Posterior vena cava (tissue), 2 donors: Measurements from ENCODE around the gene SLC2A13. TPM values are rescaled to one million over a fixed set of nuclear protein-coding genes. Genes with fewer than 3 reads are reported as not detected.

Experiments
- DNase-seq: peaks from one replicate; pipeline ENCODE4 v3.0.0-alpha.2; 2020; ENCODE audit warnings: low spot score
- intact Hi-C, 2 donors: fragments of 100-400 bp; cut with DNase I; formaldehyde crosslinking; loops; one replicate each; pipeline versions ENCODE4 v1.14.1 to v1.14.2; 2022 to 2023
- long read RNA-seq, 2 donors: library from polyadenylated mRNA; unstranded; transcript quantifications; one replicate each; pipeline ENCODE4 v2.0.0, GENCODE V29; 2020 to 2021
- total RNA-seq, 2 donors: library from RNA; stranded (reverse); fragmentation: NEBNext Ultra II Directional; extraction: Animal tissue kit (Norgen Biotek cat#: 25700); gene quantifications; one replicate each; pipeline ENCODE4 v1.2.1, GENCODE V29; 2021
- donor health status: DM: yes; HTN: yes; CAD: no.
- donor health status: DM: yes; HTN: yes; CAD: no.

SLC2A13 gene
- total RNA-seq: 10 to 100 TPM; 11.0 to 14.1 TPM
- long read RNA-seq, donor 1, partial matches to known transcripts: 2 of 5 reads
- long read RNA-seq, donor 1, other reads (novel, unspliced or antisense): 3 of 5 reads
- long read RNA-seq, donor 2, full-length matches to known transcripts: 1 of 2 reads
- long read RNA-seq, donor 2, partial matches to known transcripts: 1 of 2 reads
- long read RNA-seq, donor 2, other reads (novel, unspliced or antisense): 0 of 2 reads

DNA sequence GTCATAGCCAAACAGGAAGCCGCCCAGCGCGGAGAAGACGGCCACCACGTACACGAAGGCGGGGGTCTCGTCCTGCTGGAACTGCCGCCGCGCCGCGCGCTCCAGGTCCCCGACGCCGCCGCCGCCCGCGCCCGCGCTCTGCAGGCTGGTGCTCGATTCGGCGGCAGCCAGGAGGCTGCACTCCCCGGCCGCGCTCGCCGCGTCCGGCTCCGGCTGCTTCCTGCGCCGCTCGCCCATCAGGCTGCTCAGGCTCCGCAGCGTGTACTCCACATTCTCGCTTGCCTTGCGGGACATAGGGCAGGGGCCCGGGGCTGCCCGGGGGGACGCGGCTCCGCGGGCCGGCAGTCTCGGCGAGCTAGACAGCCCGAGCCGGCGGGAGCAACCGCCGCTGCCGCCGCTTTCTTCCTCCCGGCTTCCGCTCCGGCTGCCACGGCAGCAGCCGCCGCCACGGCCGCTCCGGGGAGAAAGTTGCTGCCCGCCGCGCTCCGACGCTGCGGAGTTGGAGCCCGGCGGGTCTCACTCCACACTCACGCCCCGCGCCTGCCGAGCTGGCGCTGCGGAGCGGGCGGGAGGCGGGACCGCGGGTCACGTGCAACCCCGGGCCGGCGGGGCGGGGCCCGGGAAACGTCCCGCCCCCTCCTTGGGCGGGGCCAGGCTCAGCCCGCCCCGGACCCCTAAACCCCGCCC, at the start of gene SLC2A13:
Gene SLC2A13 (minus strand): TSS at position 567 of the 687 bp plus-strand sequence. CDS start 273 bp downstream, at position 294.
- intact Hi-C loops: loop anchor here (5.0 kb wide), 1 partner anchor 93 kb away; no protein-coding TSS in a partner anchor

DNA sequence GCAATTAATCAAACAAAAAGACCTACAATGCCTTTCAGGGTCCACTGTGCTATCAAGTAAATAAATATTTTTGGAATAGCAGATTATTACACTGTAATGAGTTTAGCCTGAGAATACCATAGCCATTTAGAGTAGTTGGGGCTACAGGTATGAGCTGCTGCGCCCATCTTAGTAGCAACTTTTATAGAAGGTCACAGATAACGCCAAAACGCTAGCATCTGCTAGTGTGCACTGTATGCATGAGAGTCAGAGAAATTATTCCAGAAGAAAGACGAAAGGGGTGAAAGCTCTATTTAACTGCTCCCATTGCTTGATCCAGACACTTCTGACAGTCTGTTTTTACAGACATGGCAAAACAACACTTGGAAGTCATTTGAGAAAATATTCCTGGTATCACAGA, 48.5 kb upstream of the SLC2A13 start:
- no peak for DNase-seq
- intact Hi-C loops: no loop called here

More for the DNA sequence above, at the start of gene SLC2A13:
- peak; percentile 92 for DNase-seq

DNA sequence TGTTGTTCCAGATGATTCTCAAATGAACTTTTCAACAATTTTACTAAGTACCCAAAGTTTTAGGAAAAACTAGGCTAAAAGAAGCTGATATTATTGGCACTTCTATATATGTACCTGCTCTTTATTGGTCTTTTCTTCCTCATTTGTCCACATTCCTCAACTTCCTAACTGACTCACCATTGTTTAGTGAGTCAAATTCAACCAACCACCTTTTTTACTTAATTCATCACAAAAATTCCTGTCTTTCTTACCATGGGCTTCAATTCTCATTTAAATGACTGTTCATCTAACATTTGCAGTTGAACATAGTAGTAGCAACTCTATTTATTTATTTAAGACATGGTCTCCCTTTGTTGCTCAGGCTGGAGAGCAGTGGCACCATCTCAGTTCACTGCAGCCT, 47.6 kb upstream of the SLC2A13 start:
- DNase-seq: no peak
- intact Hi-C loops: no loop called here

DNA sequence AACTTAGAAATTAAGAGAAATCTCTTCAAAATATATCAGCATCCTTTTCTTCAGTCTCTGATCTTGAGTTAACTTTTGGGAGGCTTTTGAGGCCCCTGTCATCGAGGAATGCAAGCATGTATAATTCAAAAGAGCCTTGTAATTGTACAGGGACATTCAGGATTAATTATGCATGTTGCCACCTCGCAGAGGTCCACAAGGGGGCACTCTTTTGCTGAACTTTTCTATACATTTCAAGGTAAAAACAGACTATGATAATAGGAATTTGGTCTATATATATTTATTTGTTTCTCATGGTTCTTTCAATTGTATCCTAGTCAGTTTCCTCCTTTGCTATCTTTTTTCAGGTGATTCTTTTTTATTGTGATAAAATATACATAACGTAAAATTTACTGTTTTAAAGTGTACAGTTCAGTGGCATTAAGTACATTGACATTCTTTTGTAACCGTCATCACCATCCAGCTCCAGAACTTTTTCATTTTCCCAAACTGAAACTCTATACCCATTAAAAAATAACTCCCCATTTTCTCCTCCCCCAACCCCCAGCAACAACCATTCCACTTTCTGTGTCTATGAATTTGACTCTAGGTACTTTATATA, 47.0 kb upstream of the SLC2A13 start:
- intact Hi-C loops: no loop called here
- peak; percentile 79 for DNase-seq

DNA sequence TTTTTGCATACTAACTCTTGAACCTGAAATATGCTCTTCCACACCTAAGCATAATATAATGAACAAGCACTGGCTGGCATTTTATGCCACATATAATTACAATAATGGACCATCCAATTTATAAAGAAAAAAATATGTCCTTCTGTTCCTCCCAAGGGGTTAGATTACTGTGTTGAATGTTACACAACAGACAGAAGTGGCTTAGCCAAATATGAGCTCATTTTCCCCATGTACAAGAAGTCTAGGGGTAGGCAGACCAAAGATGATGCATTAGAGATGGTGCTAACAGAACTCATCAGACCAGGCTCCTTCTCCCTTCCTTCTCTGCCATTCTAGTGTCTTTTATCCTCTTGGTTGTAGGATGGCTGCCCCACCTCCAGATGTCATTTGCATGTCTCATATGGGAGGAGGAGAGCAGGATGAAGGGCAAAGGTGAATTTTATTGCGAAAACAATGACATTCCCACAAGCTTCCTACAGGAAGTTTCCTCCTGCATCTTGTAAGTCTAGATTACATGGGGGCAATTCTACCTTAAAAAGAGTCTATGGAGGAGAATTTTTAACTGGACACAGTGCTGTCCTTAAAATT, 43.9 kb upstream of the SLC2A13 start:
- no peak for DNase-seq
- intact Hi-C loops: no loop called here

DNA sequence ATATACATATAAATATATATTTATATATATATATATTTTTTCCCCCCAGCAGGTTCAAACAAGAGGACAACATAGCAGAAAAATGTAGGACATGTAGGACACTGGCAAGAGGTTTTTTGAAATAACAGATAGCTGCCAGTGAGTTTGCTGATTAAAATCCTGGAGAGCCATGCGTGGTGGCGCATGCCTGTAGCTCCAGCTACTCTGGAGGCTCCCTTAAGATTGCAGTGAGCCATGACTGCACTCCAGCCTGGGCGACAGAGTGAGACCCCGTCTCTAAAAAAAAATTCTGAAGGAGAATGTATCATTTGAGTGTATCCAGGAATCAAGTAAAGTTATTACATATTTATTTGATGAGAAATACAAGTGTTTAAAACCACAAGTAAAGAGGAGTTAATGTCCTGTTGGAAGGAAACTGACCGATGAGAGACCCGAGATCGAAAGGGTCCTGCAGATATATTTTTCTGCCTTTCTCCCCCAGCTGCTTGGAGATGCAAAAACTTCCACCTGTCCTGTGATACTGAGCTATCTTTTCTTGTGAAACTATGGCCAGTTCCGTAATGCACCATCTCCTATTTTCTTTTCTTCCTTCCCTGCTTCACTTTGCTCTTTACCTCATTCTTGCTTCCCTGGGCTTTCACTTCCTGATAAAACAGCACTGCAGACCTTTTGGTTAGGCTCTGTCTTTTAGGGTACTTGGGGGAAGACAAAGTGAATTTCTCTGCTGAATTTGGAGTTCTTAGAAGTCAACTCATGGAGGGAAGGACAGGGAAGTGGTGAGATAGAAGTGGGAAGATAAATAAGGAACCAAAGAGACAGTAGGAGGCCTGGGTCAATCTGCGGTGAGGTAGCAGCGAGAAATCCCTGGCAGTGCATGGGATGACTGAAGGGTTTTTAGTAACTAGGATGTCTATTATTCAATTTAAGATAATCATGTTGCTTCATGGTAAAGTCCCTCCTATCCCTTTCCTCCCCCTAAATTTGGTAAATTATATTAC, 41.2 kb upstream of the SLC2A13 start:
- intact Hi-C loops: no loop called here
- no peak for DNase-seq

DNA sequence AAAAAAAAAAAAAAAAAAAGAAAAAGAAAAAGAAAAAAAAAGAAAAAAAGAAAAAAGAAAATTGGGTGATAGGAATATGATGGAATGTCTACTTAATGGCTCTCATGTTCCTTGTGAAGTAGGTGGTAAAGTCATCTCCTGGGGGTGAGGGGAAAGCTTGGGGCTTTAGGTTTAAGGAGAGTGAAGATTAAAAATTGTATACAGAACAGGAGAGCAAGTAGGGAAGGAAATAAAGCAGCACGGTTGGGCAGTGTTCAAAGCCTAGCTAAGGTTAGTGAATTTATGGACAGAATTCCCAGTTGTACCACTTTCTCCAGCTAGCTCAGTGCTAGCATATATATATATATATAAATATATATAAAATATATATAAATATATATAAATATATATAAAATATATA, 40.0 kb upstream of the SLC2A13 start:
- intact Hi-C loops: no loop called here
- DNase-seq: no peak

DNA sequence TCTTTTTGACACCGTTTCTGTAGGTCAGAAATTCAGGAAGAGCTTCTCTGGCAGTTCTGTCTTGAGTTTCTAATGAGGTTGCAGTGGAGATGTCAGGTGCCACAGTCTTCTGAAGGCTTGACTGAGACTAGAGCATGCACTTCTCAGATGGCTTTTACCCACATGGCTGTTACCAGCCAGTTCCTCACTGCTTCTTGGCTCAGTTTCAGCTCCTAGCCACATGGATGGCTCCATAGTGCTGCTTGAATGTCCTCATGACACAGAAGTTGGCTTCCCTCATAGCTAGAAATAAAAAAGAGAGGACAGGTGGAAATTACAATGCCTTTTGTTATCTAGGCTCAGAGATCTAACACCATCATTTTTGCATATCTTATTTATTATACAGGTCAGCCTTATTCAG, 38.1 kb upstream of the SLC2A13 start:
- no peak for DNase-seq
- intact Hi-C loops: no loop called here

DNA sequence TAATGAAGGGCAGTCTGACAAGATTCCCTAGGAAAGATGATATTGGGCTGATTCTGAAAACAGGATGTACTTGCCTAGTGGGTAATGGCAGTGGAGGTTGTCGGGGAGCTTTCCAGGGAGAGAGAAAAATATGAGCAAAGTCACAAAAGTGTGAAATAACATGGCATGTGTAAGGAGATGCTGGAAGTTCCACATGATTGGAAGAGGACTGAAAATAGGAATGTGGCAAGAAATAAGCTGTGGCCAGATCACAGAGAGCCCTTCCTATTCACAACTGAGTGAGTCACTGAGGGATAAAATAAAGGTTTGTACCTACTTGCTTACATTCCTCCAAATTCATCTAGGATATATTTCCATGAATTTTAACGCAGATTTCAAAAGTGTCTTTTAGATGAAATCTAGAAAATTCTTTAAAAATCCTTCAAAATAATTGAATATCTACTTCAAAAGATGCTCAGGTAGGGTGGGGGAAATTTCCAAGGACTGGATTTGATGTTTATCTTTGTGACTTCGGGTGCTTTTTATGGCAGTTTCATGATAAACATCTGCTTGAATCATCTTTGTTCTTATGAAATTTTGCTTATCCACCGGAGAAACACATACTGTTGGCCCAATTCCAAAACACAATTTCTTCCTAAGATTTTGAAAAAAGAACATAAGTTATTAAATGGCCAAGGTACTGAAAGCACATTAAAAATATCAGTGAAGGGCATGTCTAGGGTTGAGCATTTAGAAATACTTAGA, 36.3 kb upstream of the SLC2A13 start:
- intact Hi-C loops: no loop called here
- DNase-seq: no peak

DNA sequence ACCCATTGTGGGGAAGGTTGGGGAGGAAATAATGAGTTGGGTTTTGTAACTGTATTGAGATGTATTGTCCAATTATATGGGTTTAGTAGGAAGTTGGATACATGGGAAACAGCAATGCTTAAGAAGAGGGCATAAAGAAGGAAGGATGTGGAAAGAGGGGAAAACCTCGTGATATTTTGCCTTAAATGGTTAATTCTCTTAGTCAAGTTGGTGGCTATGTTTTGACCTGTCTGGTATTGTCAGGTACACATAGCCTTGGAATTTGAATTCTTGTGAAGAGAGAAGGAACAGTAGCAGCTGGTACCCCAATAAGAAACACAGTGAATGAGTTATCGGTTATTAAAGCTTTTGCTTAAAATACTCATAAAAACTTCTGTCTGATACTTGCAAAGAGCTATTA, 32.6 kb upstream of the SLC2A13 start:
- intact Hi-C loops: no loop called here
- no peak for DNase-seq

DNA sequence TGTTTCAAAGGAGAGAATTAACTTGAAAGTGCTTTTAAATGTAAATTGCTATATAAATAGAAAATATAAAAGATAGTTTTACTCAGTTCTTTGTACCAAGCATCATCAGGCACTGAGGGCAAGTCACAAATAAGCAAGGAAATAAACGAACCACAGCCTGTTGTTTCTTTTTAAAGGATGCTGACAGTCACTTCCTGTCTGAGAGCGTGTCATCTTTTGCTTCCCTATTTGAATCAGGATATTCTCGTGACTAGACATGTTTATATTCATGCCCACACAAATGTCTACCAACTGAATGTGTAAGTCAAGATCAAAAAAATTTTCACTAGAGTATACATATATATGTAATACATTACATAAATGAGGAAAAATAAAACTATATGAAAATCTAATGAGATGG, 31.4 kb upstream of the SLC2A13 start:
- intact Hi-C loops: no loop called here
- no peak for DNase-seq

DNA sequence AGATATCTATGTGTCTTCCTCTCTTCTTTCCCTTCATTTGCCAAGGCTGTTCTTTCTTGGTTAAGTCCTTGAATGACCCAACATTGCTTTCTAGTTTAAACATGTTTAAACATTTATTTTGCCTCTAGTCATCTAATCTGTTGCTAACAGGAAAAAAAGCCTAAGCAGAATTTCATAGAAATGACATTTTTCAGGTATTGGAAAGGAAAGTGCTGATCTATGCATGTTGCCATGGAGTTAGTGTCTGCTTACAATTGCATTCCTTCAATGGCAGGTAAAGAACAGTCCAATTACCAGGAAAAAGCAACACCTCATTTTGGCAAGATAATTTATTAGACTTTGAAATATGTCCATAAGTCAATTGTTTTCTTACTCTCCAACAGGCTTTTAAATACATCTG, 21.5 kb upstream of the SLC2A13 start:
- intact Hi-C loops: no loop called here
- no peak for DNase-seq

DNA sequence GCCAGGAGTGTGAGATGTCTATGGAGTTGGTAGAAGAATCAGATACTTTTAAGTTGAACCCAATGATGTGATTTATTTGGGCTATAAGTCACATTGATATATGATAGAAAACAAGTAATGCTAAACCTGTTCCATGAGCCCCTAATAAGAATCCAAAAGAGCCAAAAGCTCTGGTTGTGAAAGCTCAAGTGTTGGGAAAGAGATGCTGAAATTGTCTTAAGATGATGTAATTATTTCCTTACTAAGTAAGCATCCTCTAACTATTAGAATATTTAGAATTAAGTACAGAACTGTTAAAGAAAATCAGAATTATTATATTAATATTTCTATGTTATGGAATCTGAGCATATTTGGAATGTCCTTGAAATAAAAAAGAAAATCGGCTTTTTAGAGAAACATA, 17.6 kb upstream of the SLC2A13 start:
- intact Hi-C loops: no loop called here
- DNase-seq: no peak

DNA sequence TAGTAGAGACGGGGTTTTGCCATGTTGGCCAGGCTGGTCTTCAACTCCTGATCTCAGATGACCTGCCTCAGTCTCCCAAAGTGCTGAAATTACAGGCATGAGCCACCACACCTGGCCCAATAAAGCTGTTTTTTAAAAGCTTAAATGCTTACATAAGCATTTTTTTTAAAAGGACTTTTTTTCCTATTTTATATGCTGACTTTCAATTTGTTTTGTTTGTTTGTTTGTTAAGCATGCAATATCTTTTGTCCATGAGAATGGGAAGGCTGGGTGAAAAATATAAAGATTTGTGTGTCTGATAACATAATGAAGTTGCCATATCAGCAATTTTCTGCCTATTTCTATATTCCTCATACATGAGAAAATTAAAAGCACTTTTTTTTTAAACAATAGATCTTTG, 17.0 kb upstream of the SLC2A13 start:
- intact Hi-C loops: no loop called here
- no peak for DNase-seq

DNA sequence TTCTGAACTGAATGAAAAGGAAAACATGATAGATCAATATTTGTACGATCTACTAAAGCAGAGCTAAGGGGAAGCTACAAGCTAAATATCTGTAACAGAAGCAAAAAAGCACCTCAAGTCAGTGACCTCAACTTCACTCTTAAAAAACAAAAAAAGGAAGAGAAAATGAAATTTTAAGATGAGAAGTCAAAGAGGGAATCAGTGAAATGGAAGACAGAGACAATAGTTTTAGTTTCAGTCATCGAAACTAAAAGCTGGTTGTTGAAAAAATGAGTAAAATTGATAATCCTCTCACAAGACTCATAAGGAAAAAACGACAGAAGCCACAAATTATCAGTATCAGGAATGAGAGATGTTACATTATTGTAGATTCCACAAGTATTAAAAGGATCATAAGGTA, 11.9 kb upstream of the SLC2A13 start:
- DNase-seq: no peak
- intact Hi-C loops: no loop called here

DNA sequence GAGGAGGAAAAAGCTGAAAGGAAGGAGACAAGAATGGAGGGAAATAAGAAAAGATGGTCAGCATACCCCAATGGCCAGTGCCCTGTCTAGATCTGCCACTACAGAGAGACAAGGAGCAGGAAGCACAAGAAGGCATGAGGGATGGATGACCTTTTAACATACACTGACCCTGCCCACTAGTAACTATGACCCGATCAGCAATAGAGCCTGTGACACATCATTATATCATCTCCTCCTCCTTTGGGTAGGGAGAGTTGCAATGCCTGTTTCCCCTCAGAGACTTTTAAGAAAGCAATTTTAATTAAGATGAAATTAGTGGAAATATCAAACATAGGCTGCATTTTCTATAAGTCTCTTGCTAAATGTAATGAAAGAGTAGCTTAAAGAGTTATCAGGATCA, 4.7 kb upstream of the SLC2A13 start:
- intact Hi-C loops: no loop called here
- no peak for DNase-seq

DNA sequence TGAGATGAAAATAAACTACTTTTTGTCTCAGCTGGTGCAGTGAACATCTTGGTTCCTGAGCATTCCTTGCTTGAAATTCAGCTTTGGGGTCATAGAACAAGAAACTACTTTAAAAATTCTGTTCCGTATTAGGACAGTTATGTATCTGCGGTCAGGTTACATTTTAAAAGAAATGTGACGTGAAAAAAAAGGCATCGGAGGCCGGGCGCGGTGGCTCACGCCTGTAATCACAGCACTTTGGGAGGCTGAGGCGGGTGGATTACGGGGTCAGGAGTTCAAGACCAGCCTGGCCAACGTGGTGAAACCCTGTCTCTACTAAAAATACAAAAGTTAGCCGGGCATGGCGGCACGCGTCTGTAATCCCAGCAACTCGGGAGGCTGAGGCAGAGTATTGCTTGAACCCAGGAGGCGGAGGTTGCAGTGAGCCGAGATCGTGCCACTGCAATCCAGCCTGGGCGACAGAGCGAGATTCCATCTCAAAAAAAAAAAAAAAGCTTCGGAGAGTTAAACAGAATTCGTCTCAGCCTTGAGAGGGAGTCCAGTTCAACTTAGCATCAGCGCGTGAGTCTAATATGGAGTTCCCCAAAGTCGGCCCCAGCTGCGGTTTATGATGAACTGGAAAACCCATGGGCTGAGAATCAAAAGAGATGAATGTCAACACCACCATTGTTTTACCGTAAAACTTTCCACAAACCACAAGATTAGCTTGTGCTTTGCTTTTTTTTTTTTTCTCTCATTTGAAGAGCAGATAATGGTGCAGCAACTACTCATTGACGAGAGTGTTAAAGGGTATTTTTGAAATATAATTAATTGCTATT, 2.1 kb upstream of the SLC2A13 start:
- intact Hi-C loops: loop anchor here (5.0 kb wide), 1 partner anchor 96 kb away; no protein-coding TSS in a partner anchor
- no peak for DNase-seq
